Urinary bladder (tissue), 4 donors: ENCODE results near the gene ZNF407. TPM values are rescaled to one million over a fixed set of nuclear protein-coding genes. Genes with fewer than 3 reads are reported as not detected.

Experiments used
- DNase-seq: peaks from one replicate; pipeline ENCODE4 v3.0.0-alpha.2; 2015; ENCODE audit errors: extremely low spot score
- H3K27ac ChIP-seq: one replicate; pipeline ENCODE4 v1.5.1; 2013; ENCODE audit warnings: low read depth, mild to moderate bottlenecking, moderate library complexity
- H3K36me3 ChIP-seq: one replicate; pipeline ENCODE4 v1.6.1; 2013; ENCODE audit warnings: mild to moderate bottlenecking, moderate library complexity; ENCODE audit not compliant: insufficient read depth
- H3K4me1 ChIP-seq: one replicate; pipeline ENCODE4 v1.6.1; 2013; ENCODE audit warnings: mild to moderate bottlenecking, moderate library complexity; ENCODE audit not compliant: insufficient read depth
- H3K4me3 ChIP-seq: one replicate; pipeline ENCODE4 v1.5.1; 2013; ENCODE audit warnings: low read depth, low read length
- WGBS: extraction: QIAGEN DNeasy Blood & Tissue Kit; methylation state at CpG from one replicate; pipeline ENCODE4 v1.1.7; 2013; 5-methylcytosine and 5-hydroxymethylcytosine counted together
- polyA plus RNA-seq: library from polyadenylated mRNA; stranded (reverse); fragments of 200-250 nt; gene quantifications from one replicate; pipeline ENCODE4 v1.2.3, GENCODE V29; 2013
- total RNA-seq: library from RNA; depleted of rRNA; stranded (reverse); fragments of >200 nt; gene quantifications from one replicate; pipeline ENCODE4 v1.2.3, GENCODE V29; 2014
- donor health status: healthy with polysubstance abuse.
- donor health status: healthy.

The ZNF407 gene
- total and polyA plus RNA-seq, 2 donors, result 5.9 to 40.8 TPM

DNA sequence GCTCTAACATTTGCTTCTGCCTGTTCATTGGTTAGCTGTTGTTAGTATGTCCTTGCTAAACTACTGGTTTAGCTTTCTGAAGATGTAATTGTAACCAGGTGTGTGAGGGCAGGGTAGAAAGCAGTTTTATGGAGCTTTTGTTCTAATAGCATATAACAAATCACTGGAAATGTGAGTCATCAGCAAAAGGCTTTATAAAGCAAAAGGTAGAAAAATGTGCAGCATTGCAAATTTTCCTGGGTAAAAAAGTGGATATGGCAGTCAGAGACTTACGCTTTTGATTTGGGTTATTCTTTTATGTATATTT, 85.3 kb downstream of the ZNF407 start:
- no peak for DNase-seq
- Histone ChIP-seq H3K36me3 (no peaks in the 10 kb centered on the region), H3K4me3 (no peak overlapping the region), H3K4me1 (no peaks in the 10 kb centered on the region), H3K27ac (no peak overlapping the region)
- WGBS, result 78% methylated on average over 1 of the region's 1 CpG

DNA sequence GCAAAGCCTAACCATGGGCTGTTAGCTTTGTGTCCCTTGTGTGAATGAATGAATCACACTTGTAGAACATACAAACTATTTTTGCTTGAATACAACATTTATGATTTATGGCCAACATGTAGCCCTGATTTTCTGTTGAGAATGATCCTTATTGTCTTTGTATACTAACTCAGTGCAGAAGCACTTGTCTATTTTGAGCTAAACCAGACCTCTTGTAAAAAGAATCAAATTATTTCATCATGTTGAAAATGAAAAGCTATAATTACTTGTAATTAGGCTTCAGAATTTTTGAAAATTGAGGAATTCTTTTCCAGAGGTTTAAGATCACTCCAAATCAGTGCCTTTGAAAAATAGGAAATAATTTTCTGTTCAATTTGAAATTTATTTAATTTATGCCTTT, 85.9 kb downstream of the ZNF407 start:
- no peaks in the 10 kb centered on the region for H3K36me3 ChIP-seq
- no peak overlapping the region for H3K4me3 ChIP-seq
- no peaks in the 10 kb centered on the region for H3K4me1 ChIP-seq
- H3K27ac ChIP-seq, result no peak overlapping the region
- no peak for DNase-seq

DNA sequence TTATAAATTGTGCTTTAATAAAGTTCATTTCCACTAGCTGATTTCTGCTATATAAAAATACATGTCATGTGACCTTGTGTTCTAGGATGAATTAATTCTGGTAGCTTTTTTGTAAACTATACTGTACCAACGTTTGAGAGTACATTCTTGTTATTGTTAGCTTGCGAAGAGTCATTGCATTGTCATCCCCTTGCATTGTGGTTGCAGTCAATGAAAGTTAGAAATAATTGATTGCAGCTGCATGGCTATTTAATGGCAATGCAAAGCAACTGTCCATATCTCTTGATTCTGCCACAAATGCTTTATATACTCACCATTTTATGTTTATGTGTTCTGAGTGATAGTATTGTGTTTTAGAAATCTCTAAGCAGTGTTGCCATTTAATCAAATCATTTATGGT, 91.6 kb downstream of the ZNF407 start:
- H3K36me3 ChIP-seq, result no peaks in the 10 kb centered on the region
- DNase-seq, result no peak
- no peak overlapping the region for H3K4me3 ChIP-seq
- H3K4me1 ChIP-seq, result no peaks in the 10 kb centered on the region
- WGBS, result 67% methylated on average over 2 of the region's 2 CpGs
- no peak overlapping the region for H3K27ac ChIP-seq

DNA sequence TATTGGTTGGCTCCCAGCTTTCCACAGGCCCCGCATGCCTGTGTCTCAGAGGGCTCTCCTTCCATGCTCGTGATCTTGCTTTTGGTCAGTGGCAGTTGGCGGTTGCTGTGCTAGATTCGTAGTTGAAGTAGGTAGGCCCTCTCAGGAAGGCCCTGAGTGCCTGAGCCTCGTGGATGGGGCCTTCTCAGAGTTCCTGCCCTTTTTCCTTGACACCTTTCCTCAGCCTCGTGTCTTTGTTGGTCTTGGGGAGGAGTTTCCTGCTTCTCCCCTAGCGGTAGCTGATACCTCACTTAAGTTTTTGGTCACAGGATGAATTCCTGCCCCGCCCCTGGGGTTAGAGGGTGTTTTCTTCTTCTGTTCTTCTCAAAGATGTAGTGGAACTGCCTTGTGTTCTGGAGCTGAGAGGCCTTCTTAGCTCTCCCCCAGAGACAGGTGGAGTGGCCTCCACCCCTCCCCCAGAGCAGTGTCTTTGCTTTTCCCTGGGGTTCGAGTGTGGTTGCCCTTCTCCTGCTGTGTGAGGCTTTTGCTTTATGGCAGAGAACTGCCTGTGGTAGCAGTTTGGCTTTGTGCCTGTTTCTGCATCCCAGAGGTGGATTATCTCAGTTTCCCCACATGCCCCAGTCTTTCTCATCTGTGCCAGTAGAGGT, 94.8 kb downstream of the ZNF407 start:
- H3K4me3 ChIP-seq, result no peak overlapping the region
- H3K4me1 ChIP-seq, result no peaks in the 10 kb centered on the region
- H3K36me3 ChIP-seq, result no peaks in the 10 kb centered on the region
- H3K27ac ChIP-seq, result no peak overlapping the region
- WGBS, result 85% methylated on average over 9 of the region's 9 CpGs
- DNase-seq, result no peak

DNA sequence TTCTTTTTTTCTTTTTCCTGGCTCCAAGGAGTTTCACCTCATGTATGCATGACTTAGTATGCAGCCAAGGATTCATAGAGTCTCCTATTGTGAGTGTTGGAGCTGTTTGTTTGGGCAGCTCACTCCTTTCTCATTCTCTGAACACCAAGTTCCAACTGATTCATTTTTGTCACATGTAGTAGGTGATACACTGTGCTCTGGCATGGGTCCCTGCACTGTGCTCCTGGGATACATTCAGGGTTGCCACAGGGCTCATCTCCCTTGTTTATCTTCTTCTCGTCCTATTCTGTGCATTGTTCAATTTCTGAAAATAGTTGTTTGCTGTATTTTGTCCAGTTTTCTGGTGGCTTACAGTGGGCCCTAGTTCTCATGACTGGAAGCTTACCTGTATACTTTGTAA, 96.8 kb downstream of the ZNF407 start:
- no peaks in the 10 kb centered on the region for H3K4me1 ChIP-seq
- no peaks in the 10 kb centered on the region for H3K36me3 ChIP-seq
- DNase-seq, result no peak
- no peak overlapping the region for H3K4me3 ChIP-seq
- WGBS, result 97% methylated on average over 1 of the region's 1 CpG
- no peak overlapping the region for H3K27ac ChIP-seq

DNA sequence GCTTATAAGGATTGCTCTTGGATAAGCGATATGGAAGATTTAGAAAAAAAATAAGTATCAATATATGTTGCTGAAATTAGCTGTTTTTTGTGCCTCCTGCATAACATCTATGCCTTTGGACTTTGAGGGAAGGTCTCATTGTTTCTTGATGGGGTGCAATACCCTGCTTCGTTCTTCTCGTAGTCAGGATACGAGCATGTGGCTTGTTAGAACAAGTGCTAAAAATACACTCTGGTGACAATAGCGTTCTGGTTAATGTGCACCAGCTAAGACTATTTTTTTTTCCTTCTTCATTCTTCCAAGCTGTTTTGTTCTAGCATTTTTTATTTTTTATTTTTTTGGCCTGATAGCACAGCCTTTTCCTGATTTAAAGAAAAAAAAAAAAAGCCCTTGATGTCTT, 97.5 kb downstream of the ZNF407 start:
- WGBS, result 95% methylated on average over 5 of the region's 5 CpGs
- no peak overlapping the region for H3K27ac ChIP-seq
- no peaks in the 10 kb centered on the region for H3K4me1 ChIP-seq
- no peaks in the 10 kb centered on the region for H3K36me3 ChIP-seq
- H3K4me3 ChIP-seq, result no peak overlapping the region
- DNase-seq, result no peak

DNA sequence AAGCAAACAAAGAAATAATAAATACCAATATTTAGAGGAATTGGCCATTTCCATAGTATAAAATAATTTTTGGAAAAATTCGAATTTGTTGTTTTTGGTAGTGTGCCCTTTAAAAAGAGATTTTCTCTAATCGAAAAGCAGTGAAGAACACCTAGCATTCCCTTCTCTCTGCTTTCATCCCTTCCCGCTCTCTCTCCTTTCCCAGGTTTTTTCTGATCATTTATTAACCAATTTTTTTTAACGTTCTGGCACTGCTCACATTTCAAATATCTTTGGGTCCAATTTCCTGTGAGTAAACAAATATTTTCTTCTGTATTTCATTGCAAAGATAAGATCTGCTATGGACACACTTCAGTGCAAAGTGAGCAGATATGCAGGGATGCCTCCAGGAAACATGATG, 101.2 kb downstream of the ZNF407 start:
- H3K4me1 ChIP-seq, result no peaks in the 10 kb centered on the region
- H3K4me3 ChIP-seq, result no peak overlapping the region
- 87% methylated on average over 4 of the region's 4 CpGs for WGBS
- no peak for DNase-seq
- no peaks in the 10 kb centered on the region for H3K36me3 ChIP-seq
- H3K27ac ChIP-seq, result no peak overlapping the region

DNA sequence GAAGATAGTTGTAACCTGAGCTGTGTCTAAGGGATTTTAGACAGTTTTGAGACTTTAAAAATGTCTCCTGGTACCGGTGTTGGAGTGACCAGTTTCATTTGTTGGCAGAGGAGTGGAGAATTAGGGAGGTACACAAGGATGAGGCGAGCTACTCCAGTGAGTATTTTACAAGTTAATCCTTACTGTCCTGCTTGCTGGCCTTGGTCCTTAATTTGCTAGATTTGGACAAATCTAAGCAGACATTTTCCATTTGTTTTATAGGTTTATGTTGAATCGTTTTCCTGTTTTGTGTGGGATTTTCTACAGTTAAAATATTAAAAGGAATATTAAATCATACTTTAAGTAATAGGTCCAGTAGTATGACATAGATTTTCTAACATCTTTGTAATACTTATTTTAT, 101.8 kb downstream of the ZNF407 start:
- WGBS, result 66% methylated on average over 3 of the region's 3 CpGs
- no peaks in the 10 kb centered on the region for H3K4me1 ChIP-seq

DNA sequence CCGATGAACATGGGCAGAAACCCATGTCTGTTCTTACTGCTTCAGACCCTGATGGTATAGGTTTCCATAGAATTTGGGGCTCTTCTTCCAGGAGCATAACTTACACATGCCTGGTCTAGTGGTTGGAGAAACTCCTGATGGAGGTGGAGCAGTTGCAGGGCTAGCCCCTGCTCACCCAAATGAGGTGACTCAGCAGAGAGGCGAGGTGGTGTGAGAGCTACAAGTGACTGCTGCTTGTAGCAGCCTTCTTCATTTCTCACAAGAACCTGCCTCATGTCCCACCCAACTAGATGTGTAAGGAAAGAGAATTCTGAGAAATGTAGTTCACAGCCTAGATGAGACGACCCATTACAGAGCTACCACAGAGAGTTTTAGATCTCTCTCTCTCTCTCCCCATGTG, 105.3 kb downstream of the ZNF407 start:
- no peak for DNase-seq
- WGBS, result 78% methylated on average over 3 of the region's 3 CpGs
- H3K4me1 ChIP-seq, result no peaks in the 10 kb centered on the region

More for the DNA sequence above, 101.8 kb downstream of the ZNF407 start:
- no peak overlapping the region for H3K4me3 ChIP-seq
- DNase-seq, result no peak
- no peak overlapping the region for H3K27ac ChIP-seq
- no peaks in the 10 kb centered on the region for H3K36me3 ChIP-seq

DNA sequence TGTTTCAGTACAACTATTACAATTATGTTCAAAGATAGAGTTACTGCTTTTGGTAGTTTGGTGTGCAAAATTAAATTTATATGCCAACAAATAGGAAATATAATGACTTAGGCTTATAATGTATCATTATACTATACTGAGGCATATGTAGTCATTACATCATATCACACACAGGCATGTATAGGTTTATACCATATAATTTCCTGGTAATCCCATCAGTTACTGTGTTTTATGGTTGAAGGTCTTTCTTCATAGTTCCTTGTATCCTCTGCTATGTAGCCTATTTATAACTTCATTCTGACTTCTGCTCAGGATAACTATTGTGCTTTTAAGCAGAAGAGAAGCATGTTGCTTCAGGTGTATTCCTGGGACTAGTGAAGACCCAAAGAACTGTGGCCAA, 110.5 kb downstream of the ZNF407 start:
- Histone ChIP-seq H3K4me1 (no peaks in the 10 kb centered on the region), H3K4me3 (no peak overlapping the region), H3K27ac (no peak overlapping the region), H3K36me3 (no peaks in the 10 kb centered on the region)
- no peak for DNase-seq

More for the DNA sequence above, 105.3 kb downstream of the ZNF407 start:
- no peaks in the 10 kb centered on the region for H3K36me3 ChIP-seq
- no peak overlapping the region for H3K4me3 ChIP-seq
- H3K27ac ChIP-seq, result no peak overlapping the region

DNA sequence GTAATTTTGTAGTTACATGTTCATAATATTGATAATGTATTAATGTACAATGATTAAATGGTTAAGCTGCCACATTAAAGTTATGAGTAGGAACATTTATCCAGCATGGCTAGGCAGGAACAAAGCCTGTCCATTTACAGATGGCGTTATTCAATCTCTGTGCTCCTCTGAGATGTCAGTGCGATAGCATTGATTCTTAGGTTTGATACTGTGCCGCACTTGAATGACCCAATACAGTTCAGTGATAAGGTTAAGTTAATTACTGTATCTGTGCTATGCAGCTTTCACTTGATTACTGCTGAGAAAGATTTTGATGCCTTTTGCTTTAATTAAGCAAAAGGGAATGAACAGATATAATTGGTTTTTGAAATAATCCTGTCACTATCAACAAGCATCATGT, 111.8 kb downstream of the ZNF407 start:
- Histone ChIP-seq H3K36me3 (no peaks in the 10 kb centered on the region), H3K4me1 (no peaks in the 10 kb centered on the region), H3K27ac (no peak overlapping the region), H3K4me3 (no peak overlapping the region)
- no peak for DNase-seq
- WGBS, result 90% methylated on average over 3 of the region's 3 CpGs

DNA sequence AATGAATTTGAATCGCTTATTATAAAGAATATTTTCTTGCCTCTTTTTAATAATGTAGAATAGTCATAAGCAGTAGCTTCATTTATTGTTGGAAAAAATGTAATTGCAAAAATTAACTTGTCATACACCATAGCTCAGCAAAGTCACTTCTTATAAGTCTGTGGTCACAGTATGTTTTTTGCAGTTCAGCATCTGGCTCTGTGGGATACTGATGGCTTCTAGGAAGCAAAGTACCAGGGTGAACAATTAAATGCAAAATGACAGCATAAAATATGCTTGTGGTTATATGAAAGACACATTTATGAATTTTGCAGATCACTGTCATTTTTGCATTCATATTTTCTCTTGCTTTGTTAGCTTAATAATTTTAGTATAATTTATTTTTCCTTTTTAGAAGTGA, 116.5 kb downstream of the ZNF407 start:
- Histone ChIP-seq H3K4me1 (no peaks in the 10 kb centered on the region), H3K36me3 (no peaks in the 10 kb centered on the region), H3K27ac (no peak overlapping the region), H3K4me3 (no peak overlapping the region)
- WGBS, result 99% methylated on average over 1 of the region's 1 CpG
- DNase-seq, result no peak

DNA sequence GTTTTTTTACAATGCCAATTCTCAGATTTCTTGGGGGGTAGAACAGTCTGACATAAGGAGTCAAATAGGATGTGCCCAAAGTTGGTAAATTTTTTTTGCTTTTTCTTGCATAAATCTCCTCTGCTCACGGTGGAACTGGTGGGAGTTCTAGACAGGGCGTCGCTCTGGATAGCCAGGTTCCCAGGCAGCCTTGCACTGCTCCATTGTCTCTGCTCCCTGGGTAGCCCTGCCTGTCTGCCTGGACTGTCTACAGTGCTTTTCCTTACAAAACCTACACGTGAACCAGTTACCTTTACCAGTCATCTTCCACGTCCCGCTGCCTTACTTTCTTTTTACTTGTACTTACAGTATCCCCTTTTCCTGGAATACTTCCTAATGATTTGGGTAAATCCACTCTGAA, 117.1 kb downstream of the ZNF407 start:
- H3K27ac ChIP-seq, result no peak overlapping the region
- H3K4me1 ChIP-seq, result no peaks in the 10 kb centered on the region
- 91% methylated on average over 6 of the region's 6 CpGs for WGBS
- no peak overlapping the region for H3K4me3 ChIP-seq
- no peaks in the 10 kb centered on the region for H3K36me3 ChIP-seq
- DNase-seq, result no peak

DNA sequence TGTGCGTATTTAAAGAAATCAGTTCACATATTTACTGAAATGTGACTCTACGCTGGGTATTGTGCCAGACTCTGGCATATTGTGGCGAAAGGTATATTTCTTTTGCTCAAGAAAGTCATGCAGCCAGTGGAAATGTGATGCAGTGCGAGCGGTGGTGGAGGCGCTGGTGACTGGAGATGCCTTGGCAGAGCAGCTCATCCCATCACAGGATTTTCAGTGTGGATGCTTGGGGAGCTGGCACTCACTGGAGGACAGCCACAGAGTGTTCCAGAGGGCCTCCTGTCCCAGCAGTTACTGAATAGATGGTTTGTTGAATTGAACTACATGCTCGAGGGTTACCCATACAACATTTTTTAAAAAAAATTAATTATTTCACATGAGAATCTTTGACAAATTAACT, 117.6 kb downstream of the ZNF407 start:
- Histone ChIP-seq H3K27ac (no peak overlapping the region), H3K4me3 (no peak overlapping the region), H3K36me3 (no peaks in the 10 kb centered on the region), H3K4me1 (no peaks in the 10 kb centered on the region)
- 97% methylated on average over 7 of the region's 7 CpGs for WGBS
- no peak for DNase-seq
